Effector memory CD4-positive, alpha-beta T cell (primary cell): ENCODE measurements around the gene ABCB11.

Source experiments
- DNase-seq, 3 donors: peaks; one replicate each; pipeline ENCODE4 v3.0.0-alpha.2; 2020
- H3K27ac ChIP-seq: 2 replicates; pipeline ENCODE4 v1.7.0; 2013; ENCODE audit warnings: mild to moderate bottlenecking, low read length, moderate library complexity; ENCODE audit not compliant: insufficient read depth, poor library complexity, severe bottlenecking
- H3K27me3 ChIP-seq: replicated peaks from 2 replicates; pipeline ENCODE4 v1.7.0; 2013; ENCODE audit warnings: mild to moderate bottlenecking, low read length; ENCODE audit not compliant: insufficient read depth, control insufficient read depth, poor library complexity, severe bottlenecking
- H3K36me3 ChIP-seq: 2 replicates; pipeline ENCODE4 v1.7.0; 2013; ENCODE audit warnings: mild to moderate bottlenecking, low read length, moderate library complexity; ENCODE audit not compliant: control insufficient read depth, insufficient read depth
- H3K4me1 ChIP-seq: 2 replicates; pipeline ENCODE4 v1.7.0; 2013; ENCODE audit warnings: low read length, mild to moderate bottlenecking; ENCODE audit not compliant: control insufficient read depth, insufficient read depth, poor library complexity, severe bottlenecking
- H3K4me3 ChIP-seq: 2 replicates; pipeline ENCODE4 v1.7.0; 2013; ENCODE audit warnings: low read length, low read depth, mild to moderate bottlenecking; ENCODE audit not compliant: insufficient read depth, poor library complexity, severe bottlenecking
- H3K9me3 ChIP-seq: 2 replicates; pipeline ENCODE4 v1.7.0; 2013; ENCODE audit warnings: mild to moderate bottlenecking, low read length, moderate library complexity; ENCODE audit not compliant: control insufficient read depth

Gene ABCB11

GRCh38 chr2:168978461-168978861 is 52.7 kb downstream of the ABCB11 start:
- no peak overlapping the region for H3K27ac ChIP-seq
- no peaks in the 10 kb centered on the region for H3K36me3 ChIP-seq
- H3K27me3 ChIP-seq = no peaks in the 10 kb centered on the region
- H3K4me3 ChIP-seq = no peak overlapping the region
- H3K4me1 ChIP-seq = no peaks in the 10 kb centered on the region
- no peak for DNase-seq
- no peaks in the 10 kb centered on the region for H3K9me3 ChIP-seq

DNA sequence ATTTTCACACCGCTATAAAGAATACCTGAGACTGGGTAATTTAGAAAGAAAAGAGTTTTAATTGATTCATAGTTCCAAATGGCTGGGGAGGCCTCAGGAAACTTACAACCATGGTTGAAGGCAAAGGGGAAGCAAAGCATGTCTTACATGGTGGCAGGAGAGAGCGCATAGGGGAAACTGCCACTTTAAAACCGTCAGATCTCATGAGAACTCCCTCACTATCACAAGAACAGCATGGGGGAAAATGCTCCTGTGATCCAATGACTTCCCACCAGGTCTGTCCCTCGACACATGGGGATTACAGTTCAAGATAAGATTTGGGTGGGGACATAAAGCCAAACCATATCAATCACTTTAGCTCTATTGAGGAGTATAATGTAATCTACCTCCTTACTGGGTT is 53.5 kb downstream of the ABCB11 start:
- Histone ChIP-seq H3K9me3 (no peaks in the 10 kb centered on the region), H3K4me3 (no peak overlapping the region), H3K4me1 (no peaks in the 10 kb centered on the region), H3K27ac (no peak overlapping the region), H3K36me3 (no peaks in the 10 kb centered on the region), H3K27me3 (no peaks in the 10 kb centered on the region)
- DNase-seq = no peak

GRCh38 chr2:168976034-168976654 is 55.0 kb downstream of the ABCB11 start:
- no peaks in the 10 kb centered on the region for H3K4me1 ChIP-seq
- no peaks in the 10 kb centered on the region for H3K27me3 ChIP-seq
- no peak overlapping the region for H3K27ac ChIP-seq
- no peaks in the 10 kb centered on the region for H3K9me3 ChIP-seq
- no peak for DNase-seq
- H3K4me3 ChIP-seq = no peak overlapping the region
- H3K36me3 ChIP-seq = no peaks in the 10 kb centered on the region

GRCh38 chr2:168974428-168974827 is 56.7 kb downstream of the ABCB11 start:
- Histone ChIP-seq H3K4me1 (no peaks in the 10 kb centered on the region), H3K36me3 (no peaks in the 10 kb centered on the region), H3K27ac (no peak overlapping the region), H3K27me3 (no peaks in the 10 kb centered on the region), H3K9me3 (no peaks in the 10 kb centered on the region), H3K4me3 (no peak overlapping the region)
- DNase-seq = no peak

DNA sequence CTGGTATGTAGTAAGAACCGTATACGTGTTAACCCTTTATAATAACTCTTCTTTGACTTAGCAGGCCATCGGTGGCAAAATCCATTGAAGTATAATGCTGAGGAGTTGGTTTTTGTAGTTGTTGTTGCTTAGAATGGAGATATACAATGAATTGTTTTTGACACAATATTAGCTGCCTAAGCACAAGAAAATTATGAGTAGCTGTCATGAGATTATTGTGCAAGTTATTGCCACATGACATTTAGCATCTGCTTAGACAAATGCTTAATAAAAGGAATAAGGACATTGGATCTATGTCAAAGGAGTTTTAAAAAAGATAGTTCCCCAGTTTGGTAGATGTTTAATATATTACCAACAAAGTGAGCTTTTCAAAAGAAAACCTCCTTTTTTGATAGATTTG is 59.9 kb downstream of the ABCB11 start:
- no peaks in the 10 kb centered on the region for H3K9me3 ChIP-seq
- no peak overlapping the region for H3K4me3 ChIP-seq
- no peak overlapping the region for H3K27ac ChIP-seq
- H3K4me1 ChIP-seq = no peaks in the 10 kb centered on the region
- H3K36me3 ChIP-seq = no peaks in the 10 kb centered on the region
- H3K27me3 ChIP-seq = no peaks in the 10 kb centered on the region
- DNase-seq = no peak

GRCh38 chr2:168970711-168971233 is 60.4 kb downstream of the ABCB11 start:
- no peak overlapping the region for H3K4me3 ChIP-seq
- no peak for DNase-seq
- H3K9me3 ChIP-seq = no peaks in the 10 kb centered on the region
- no peaks in the 10 kb centered on the region for H3K4me1 ChIP-seq
- no peaks in the 10 kb centered on the region for H3K27me3 ChIP-seq
- H3K27ac ChIP-seq = no peak overlapping the region
- no peaks in the 10 kb centered on the region for H3K36me3 ChIP-seq

DNA sequence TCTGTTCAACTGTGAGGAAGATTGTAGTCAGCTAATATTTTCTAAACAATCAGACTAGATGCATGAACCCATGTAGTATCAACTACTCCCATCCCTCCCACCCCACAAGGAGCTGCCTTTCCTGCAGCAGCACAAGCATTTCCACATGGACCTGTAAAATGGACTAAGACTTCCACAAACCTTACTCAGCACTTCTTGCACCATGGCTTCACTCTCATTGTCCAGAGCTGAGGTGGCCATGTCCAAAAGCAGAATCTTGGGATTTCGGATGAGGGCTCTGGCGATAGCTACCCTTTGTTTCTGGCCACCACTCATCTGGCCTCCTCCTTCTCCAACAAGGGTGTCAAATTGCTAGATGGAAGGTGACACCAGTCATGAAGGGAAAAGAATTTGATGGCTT is 61.3 kb downstream of the ABCB11 start:
- Histone ChIP-seq H3K9me3 (no peaks in the 10 kb centered on the region), H3K4me3 (no peak overlapping the region), H3K27me3 (no peaks in the 10 kb centered on the region), H3K4me1 (peaks cover 8% of the 10 kb centered on the region), H3K36me3 (no peaks in the 10 kb centered on the region), H3K27ac (no peak overlapping the region)
- no peak for DNase-seq

DNA sequence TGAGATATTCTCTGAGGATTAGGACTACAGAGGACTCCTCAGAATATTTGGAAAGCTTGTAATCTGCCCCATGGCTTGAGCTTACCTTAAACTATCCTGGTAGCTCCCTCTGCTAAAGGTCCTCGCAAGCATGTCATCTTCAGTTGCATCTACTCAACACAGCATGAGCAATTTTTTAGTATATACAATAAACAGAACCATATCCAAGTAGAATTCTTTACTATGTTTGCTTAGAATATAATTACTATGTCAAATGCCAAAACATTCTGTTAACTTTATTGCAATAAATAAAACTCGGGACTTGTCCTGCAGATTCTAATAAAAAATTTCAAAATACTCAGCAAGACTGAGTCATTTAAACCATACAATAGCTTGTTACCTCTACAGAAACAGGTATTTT is 62.8 kb downstream of the ABCB11 start:
- Histone ChIP-seq H3K4me1 (peaks cover 10% of the 10 kb centered on the region), H3K9me3 (no peaks in the 10 kb centered on the region), H3K27ac (no peak overlapping the region), H3K36me3 (no peaks in the 10 kb centered on the region), H3K27me3 (no peaks in the 10 kb centered on the region), H3K4me3 (no peak overlapping the region)
- DNase-seq = no peak

- H3K4me1 ChIP-seq = peaks cover 10% of the 10 kb centered on the region
- H3K4me3 ChIP-seq = no peak overlapping the region
- H3K27me3 ChIP-seq = no peaks in the 10 kb centered on the region
- DNase-seq = no peak
- no peak overlapping the region for H3K27ac ChIP-seq
- H3K9me3 ChIP-seq = no peaks in the 10 kb centered on the region
- no peaks in the 10 kb centered on the region for H3K36me3 ChIP-seq
Observed at GRCh38 chr2:168964251-168964807, 66.8 kb downstream of the ABCB11 start.

GRCh38 chr2:168962636-168963035 is 68.5 kb downstream of the ABCB11 start:
- H3K4me1 ChIP-seq = peaks cover 10% of the 10 kb centered on the region
- no peaks in the 10 kb centered on the region for H3K27me3 ChIP-seq
- H3K9me3 ChIP-seq = no peaks in the 10 kb centered on the region
- no peak overlapping the region for H3K4me3 ChIP-seq
- no peak overlapping the region for H3K27ac ChIP-seq
- DNase-seq = no peak
- H3K36me3 ChIP-seq = no peaks in the 10 kb centered on the region
